GM12865 (cell line): ENCODE measurements around the gene ZNF521.

Experiments used
- DNase-seq: peaks from one replicate; pipeline ENCODE4 v3.0.0; 2010; ENCODE audit warnings: low read depth
- H3K4me3 ChIP-seq: 2 replicates; pipeline ENCODE4 v1.5.1; 2011; ENCODE audit warnings: mild to moderate bottlenecking, low read depth, low read length, control low read depth
- CTCF ChIP-seq: IDR thresholded peaks from 2 replicates; pipeline ENCODE4 v1.5.1; 2011; ENCODE audit warnings: low read length, control low read depth, low read depth, inconsistent platforms; ENCODE audit not compliant: insufficient read depth; ENCODE audit errors: missing control alignments

The ZNF521 gene

GRCh38 chr18:25335676-25336075, 16.3 kb downstream of the ZNF521 start:
- TF ChIP-seq CTCF: no peak
- DNase-seq: no peak

GRCh38 chr18:25335062-25335461, 16.9 kb downstream of the ZNF521 start:
- no peak overlapping the region for H3K4me3 ChIP-seq
- TF ChIP-seq CTCF: no peak
- DNase-seq: no peak

More at GRCh38 chr18:25335676-25336075, 16.3 kb downstream of the ZNF521 start:
- H3K4me3 ChIP-seq: no peak overlapping the region

DNA sequence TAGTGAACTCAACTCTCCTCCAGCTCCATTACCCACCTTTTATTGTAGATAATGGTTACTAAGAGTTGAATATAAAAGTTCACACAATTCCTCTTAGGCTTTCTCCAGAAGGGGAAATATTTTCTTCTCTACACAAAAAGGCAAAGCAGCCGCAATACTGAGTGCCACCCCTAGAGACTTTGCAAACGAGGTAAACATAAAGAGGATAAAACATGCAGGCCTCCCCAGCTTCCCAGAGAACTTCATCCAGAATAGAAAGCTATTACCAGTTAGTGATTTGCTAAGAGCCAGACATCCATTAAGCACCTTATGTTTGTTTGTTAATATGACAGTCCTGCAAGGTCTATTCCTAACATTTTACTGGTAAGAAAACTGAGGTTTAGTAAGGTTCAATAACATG, 17.4 kb downstream of the ZNF521 start:
- DNase-seq: no peak
- TF ChIP-seq CTCF: no peak
- H3K4me3 ChIP-seq: no peak overlapping the region

- H3K4me3 ChIP-seq: no peak overlapping the region
- no peak for TF ChIP-seq CTCF
- DNase-seq: no peak
These were observed 20.0 kb downstream of the ZNF521 start for GRCh38 chr18:25332002-25332401.

DNA sequence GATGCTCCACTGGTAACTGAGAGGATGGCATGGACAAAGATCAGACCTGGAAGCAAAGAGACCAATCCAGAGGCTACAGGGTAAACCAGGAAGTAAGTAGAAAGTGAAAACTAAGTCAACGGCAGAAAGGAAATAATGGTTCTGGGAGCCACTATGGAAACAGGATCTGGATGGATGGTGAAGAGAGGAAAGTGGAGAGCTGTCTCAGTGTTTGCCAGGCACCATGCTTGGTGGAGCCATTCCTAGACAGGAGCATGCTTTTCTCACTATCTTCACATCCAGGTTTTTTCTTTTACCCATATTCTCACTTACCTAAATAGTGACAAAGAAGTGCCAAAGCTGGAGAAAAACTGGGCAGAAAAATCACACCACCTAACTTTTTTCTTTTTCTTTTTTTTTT, 22.2 kb downstream of the ZNF521 start:
- no peak for DNase-seq
- no peak overlapping the region for H3K4me3 ChIP-seq
- TF ChIP-seq CTCF: no peak

GRCh38 chr18:25327584-25327983, 24.4 kb downstream of the ZNF521 start:
- no peak for TF ChIP-seq CTCF
- no peak for DNase-seq
- no peak overlapping the region for H3K4me3 ChIP-seq

DNA sequence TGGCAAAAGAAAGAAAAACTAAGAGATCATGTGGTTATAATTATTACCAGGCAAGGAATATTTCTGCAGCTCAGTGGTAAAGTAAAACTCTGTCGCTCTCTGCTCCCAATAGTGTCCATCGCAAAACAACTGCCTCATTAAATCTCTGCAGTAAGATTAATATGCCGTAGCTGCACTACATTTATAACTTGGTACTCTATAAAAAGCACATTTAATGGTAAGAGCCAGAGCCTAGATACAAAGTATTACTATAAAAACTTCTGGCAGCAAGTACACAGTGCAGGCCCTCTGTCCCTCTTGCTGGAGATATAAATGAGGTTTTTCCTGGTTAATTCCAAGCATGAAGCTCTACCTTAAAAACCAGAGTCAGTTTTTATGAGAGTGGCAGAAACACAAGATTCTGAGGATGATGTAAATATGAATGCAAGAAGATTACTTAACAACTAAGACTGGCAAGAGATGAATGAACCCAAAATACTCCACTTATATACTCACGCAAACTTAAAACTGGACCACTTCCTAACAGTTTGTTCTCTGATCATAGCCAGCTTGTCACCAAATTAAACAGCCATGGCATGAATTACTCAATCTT, 25.5 kb downstream of the ZNF521 start:
- no peak for DNase-seq
- no peak overlapping the region for H3K4me3 ChIP-seq
- TF ChIP-seq CTCF: no peak
